ENCODE measurements around the gene EPHB3. TPM values are rescaled to one million over a fixed set of nuclear protein-coding genes. Genes with fewer than 3 reads are reported as not detected.

EPHB3 gene
- polyA plus RNA-seq, 1 of the 3 experiments (the other 2 are of a cell fraction): 4.2 TPM

GRCh38 chr3:184543256-184543655 is 18.3 kb upstream of the EPHB3 start:
- Histone ChIP-seq H4K20me1 (ENCODE audit: insufficient read depth) (no peaks in the 10 kb centered on the region), H3K9me2 (no peaks in the 10 kb centered on the region), H3K4me1 (ENCODE audit: control insufficient read depth in 1 of 2, insufficient read depth in 2 of 2, low read depth in 1 of 2, low read length in 1 of 2) (peaks cover 0 to 4% of the 10 kb centered on the region in 2 experiments; a peak in 1 of 4 replicates), H3K4me2 (no peak overlapping the region), H3K9ac (no peak overlapping the region), H3F3A (replicated peaks; ENCODE audit: insufficient read depth) (peaks cover 4% of the 10 kb centered on the region), H3K27ac (ENCODE audit: low read depth in 2 of 2, low read length in 1 of 2) (no peak overlapping the region), H3K36me3 (replicated peaks in 1 of 2; ENCODE audit: control insufficient read depth in 1 of 2, insufficient read depth in 2 of 2, low read length in 1 of 2) (no peaks in the 10 kb centered on the region), H3K4me3 (ENCODE audit: low read depth in 2 of 2, low read length in 1 of 2) (no peak overlapping the region), H3K27me3 (ENCODE audit: insufficient read depth) (peaks cover 31% of the 10 kb centered on the region), H3K9me3 (no peaks in the 10 kb centered on the region), H3K79me2 (ENCODE audit: insufficient read depth) (no peaks in the 10 kb centered on the region), H2AFZ (ENCODE audit: low read depth) (no peak overlapping the region)
- no peak for TF ChIP-seq RAD21 (IDR thresholded peaks at IDR 0.05; ENCODE audit: low read length)
- no peak for TF ChIP-seq USF2 (IDR thresholded peaks at IDR 0.05; ENCODE audit: borderline replicate concordance, low read depth, low read length)
- TF ChIP-seq POLR2AphosphoS5 (IDR thresholded peaks at IDR 0.05; ENCODE audit: low read depth, low read length): no peak
- TF ChIP-seq SMC3 (IDR thresholded peaks at IDR 0.05; ENCODE audit: low read depth, low read length): no peak
- TF ChIP-seq MEF2A (IDR thresholded peaks at IDR 0.05; ENCODE audit: borderline replicate concordance, low read depth): no peak
- no peak for TF ChIP-seq GABPA (IDR thresholded peaks at IDR 0.05; ENCODE audit: low read depth)
- no peak for TF ChIP-seq FOSL2 (IDR thresholded peaks at IDR 0.05; ENCODE audit: borderline replicate concordance, low read depth)
- WGBS (ENCODE audit: low lambda C conversion rate): 30% methylated on average over 6 of the region's 6 CpGs
- ChIA-PET CTCF (interaction anchor here (0.6 to 11.7 kb wide), 20 partner anchors 11 to 242 kb away, joined by 3 to 165 read pairs (median 4); no protein-coding TSS in a partner anchor), POLR2A (no interaction called here)
- no peak for DNase-seq

GRCh38 chr3:184543843-184544512 is 17.6 kb upstream of the EPHB3 start:
- Histone ChIP-seq H3K27me3 (ENCODE audit: insufficient read depth) (peaks cover 24% of the 10 kb centered on the region), H3K9me2 (no peaks in the 10 kb centered on the region), H3K9me3 (no peaks in the 10 kb centered on the region), H4K20me1 (ENCODE audit: insufficient read depth) (no peaks in the 10 kb centered on the region), H3K4me3 (ENCODE audit: low read depth in 2 of 2, low read length in 1 of 2) (peak overlapping the region in 1 of 2 experiments; percentile 50; a peak in 1 of 4 replicates), H3K79me2 (ENCODE audit: insufficient read depth) (no peaks in the 10 kb centered on the region), H3K27ac (ENCODE audit: low read depth in 2 of 2, low read length in 1 of 2) (no peak overlapping the region), H3K36me3 (replicated peaks in 1 of 2; ENCODE audit: control insufficient read depth in 1 of 2, insufficient read depth in 2 of 2, low read length in 1 of 2) (no peaks in the 10 kb centered on the region), H3K4me2 (0 out of 2 replicates have a peak overlapping the region, but pooled peaks have one; percentile 14), H3K9ac (no peak overlapping the region), H3K4me1 (ENCODE audit: control insufficient read depth in 1 of 2, insufficient read depth in 2 of 2, low read depth in 1 of 2, low read length in 1 of 2) (peaks cover 0 to 4% of the 10 kb centered on the region in 2 experiments; a peak in 1 of 4 replicates), H3F3A (replicated peaks; ENCODE audit: insufficient read depth) (peaks cover 4% of the 10 kb centered on the region), H2AFZ (ENCODE audit: low read depth) (no peak overlapping the region)
- POLR2A ChIA-PET: no interaction called here
- CTCF ChIA-PET: interaction anchor here (0.6 to 11.7 kb wide), 23 partner anchors 9 to 288 kb away, joined by 3 to 165 read pairs (median 4); no protein-coding TSS in a partner anchor
- TF ChIP-seq JUND (IDR thresholded peaks at IDR 0.05): no peak
- no peak for TF ChIP-seq FOSL2 (IDR thresholded peaks at IDR 0.05; ENCODE audit: borderline replicate concordance, low read depth)
- TF ChIP-seq POLR2AphosphoS5 (IDR thresholded peaks at IDR 0.05; ENCODE audit: low read depth, low read length): no peak
- no peak for TF ChIP-seq EZH2phosphoT487 (IDR thresholded peaks at IDR 0.05; ENCODE audit: borderline replicate concordance, low read depth)
- no peak for TF ChIP-seq GATA2 (CRISPR knock-in tag; IDR thresholded peaks at IDR 0.05)
- TF ChIP-seq RAD21 (IDR thresholded peaks at IDR 0.05; ENCODE audit: low read length): peak; percentile 94
- no peak for TF ChIP-seq PBX3 (IDR thresholded peaks at IDR 0.05)
- TF ChIP-seq EP300 (IDR thresholded peaks at IDR 0.05; ENCODE audit: borderline replicate concordance in 1 of 2, low read depth in 1 of 2, low read length in 1 of 2): no peak
- peak; percentile 91 for TF ChIP-seq SMC3 (IDR thresholded peaks at IDR 0.05; ENCODE audit: low read depth, low read length)
- no peak for TF ChIP-seq RFX5 (IDR thresholded peaks at IDR 0.05; ENCODE audit: low read length)
- no peak for TF ChIP-seq RXRA (IDR thresholded peaks at IDR 0.05; ENCODE audit: borderline replicate concordance, low read depth)
- peak; percentile 87 for TF ChIP-seq CTCF (IDR thresholded peaks at IDR 0.05)
- no peak for TF ChIP-seq IRF3 (IDR thresholded peaks at IDR 0.05; ENCODE audit: low read depth, low read length)
- peak; percentile 83 for DNase-seq
- 8% methylated on average over 18 of the region's 18 CpGs for WGBS (ENCODE audit: low lambda C conversion rate)

All from SK-N-SH (cell line).